Lower lobe of right lung (tissue), 2 donors: ENCODE measurements around the gene VASH1. TPM values are rescaled to one million over a fixed set of nuclear protein-coding genes. Genes with fewer than 3 reads are reported as not detected.
A peak's percentile ranks its signal among the peaks of the same experiment; 100 is the strongest.
"Not testable (repeated sequence)": the region's sequence is repeated elsewhere in the genome, so short reads cannot be mapped to it uniquely, and the experiment has no call there.

Experiments used
- ATAC-seq, 2 donors: fragments of 200-7000 bp; cut with Tn5 transposase; one replicate each; pipeline ENCODE4 v1.9.1; 2020 to 2022; ENCODE audit warnings: mild to moderate bottlenecking in 2 of 2, moderate library complexity in 2 of 2
- DNase-seq: peaks from one replicate; pipeline ENCODE4 v3.0.0-alpha.2; 2020
- H3K27ac ChIP-seq: fragments of 200-600 bp; one replicate; pipeline ENCODE4 v1.8.0; 2022
- H3K27me3 ChIP-seq: fragments of 200-600 bp; one replicate; pipeline ENCODE4 v1.8.0; 2022; ENCODE audit warnings: low read depth
- H3K36me3 ChIP-seq: fragments of 200-600 bp; one replicate; pipeline ENCODE4 v1.8.0; 2022; ENCODE audit warnings: mild to moderate bottlenecking
- H3K4me1 ChIP-seq: fragments of 200-600 bp; one replicate; pipeline ENCODE4 v1.8.0; 2022
- H3K4me3 ChIP-seq: fragments of 200-600 bp; one replicate; pipeline ENCODE4 v1.8.0; 2022; ENCODE audit warnings: mild to moderate bottlenecking
- H3K9me3 ChIP-seq: fragments of 200-600 bp; one replicate; pipeline ENCODE4 v1.8.0; 2022
- intact Hi-C: fragments of 100-400 bp; cut with DNase I; formaldehyde crosslinking; loops from one replicate; pipeline ENCODE4 v1.11.0; 2022
- total RNA-seq: library from RNA; stranded (reverse); fragmentation: NEBNext Ultra II Directional; extraction: Animal tissue kit (Norgen Biotek cat#: 25700); gene quantifications from one replicate; pipeline ENCODE4 v1.2.1, GENCODE V29; 2021
- TF ChIP-seq, protein P1 (sequence below): fragments of 200-600 bp; IDR thresholded peaks from one replicate; pipeline ENCODE4 v1.8.0; 2022; ENCODE audit warnings: antibody characterized with exemption, mild to moderate bottlenecking
- donor health status: DM: no; HTN: yes; CAD: no; lungs with severe emphysema.

The VASH1 gene
- total RNA-seq, 1 donor from 2014 or later, result 51.7 TPM

DNA sequence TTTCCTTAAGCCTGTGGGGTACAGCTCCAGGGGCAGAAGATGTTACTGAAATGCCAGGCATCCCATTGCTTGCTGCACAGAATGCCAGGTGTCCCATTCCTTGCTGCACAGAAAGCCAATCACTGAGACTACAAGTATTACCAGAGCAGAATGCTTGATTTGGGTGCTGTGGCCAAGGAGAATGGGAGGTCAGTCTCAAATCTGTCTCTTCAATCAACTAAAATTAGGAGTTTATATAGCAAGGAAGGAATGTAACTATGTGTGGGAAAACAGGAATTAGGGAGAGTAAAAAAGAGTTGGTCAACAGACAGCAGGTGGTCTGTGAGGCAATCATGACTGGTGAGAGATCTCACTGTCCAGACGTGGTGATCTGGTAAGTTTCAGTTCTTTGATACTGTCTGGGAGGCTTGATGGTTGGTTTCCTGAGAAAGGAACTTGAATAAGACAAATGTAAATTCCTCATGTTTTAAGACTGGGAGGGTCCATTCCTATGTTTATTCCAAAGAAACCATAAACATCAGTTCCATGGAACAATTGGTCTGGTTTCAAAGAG lies 31.2 kb upstream of the VASH1 start:
- Histone ChIP-seq H3K36me3 (no peaks in the 10 kb centered on the region), H3K27ac (no peak overlapping the region), H3K4me1 (peaks cover 25% of the 10 kb centered on the region), H3K27me3 (no peaks in the 10 kb centered on the region), H3K4me3 (no peak overlapping the region), H3K9me3 (no peaks in the 10 kb centered on the region)
- intact Hi-C loops, result no loop called here
- TF ChIP-seq, protein P1, sequence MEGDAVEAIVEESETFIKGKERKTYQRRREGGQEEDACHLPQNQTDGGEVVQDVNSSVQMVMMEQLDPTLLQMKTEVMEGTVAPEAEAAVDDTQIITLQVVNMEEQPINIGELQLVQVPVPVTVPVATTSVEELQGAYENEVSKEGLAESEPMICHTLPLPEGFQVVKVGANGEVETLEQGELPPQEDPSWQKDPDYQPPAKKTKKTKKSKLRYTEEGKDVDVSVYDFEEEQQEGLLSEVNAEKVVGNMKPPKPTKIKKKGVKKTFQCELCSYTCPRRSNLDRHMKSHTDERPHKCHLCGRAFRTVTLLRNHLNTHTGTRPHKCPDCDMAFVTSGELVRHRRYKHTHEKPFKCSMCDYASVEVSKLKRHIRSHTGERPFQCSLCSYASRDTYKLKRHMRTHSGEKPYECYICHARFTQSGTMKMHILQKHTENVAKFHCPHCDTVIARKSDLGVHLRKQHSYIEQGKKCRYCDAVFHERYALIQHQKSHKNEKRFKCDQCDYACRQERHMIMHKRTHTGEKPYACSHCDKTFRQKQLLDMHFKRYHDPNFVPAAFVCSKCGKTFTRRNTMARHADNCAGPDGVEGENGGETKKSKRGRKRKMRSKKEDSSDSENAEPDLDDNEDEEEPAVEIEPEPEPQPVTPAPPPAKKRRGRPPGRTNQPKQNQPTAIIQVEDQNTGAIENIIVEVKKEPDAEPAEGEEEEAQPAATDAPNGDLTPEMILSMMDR, result no peak
- ATAC-seq (peak; percentile 41 to 46), DNase-seq (no peak)

DNA sequence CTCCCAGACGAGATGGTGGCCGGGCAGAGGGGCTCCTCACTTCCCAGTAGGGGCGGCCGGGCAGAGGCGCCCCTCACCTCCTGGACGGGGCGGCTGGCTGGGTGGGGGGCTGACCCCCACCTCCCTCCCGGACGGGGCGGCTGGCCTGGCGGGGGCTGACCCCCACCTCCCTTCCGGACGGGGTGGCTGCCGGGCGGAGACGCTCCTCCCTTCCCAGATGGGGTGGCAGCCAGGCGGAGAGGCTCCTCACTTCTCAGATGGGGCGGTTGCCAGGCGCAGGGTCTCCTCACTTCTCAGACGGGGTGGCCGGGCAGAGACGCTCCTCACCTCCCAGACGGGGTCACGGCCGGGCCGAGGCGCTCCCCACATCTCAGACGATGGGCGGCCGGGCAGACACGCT lies 26.8 kb upstream of the VASH1 start:
- DNase-seq, H3K27ac ChIP-seq, intact Hi-C loops, H3K36me3 ChIP-seq, H3K9me3 ChIP-seq, H3K4me1 ChIP-seq, ATAC-seq, H3K4me3 ChIP-seq, H3K27me3 ChIP-seq: not testable (repeated sequence)

DNA sequence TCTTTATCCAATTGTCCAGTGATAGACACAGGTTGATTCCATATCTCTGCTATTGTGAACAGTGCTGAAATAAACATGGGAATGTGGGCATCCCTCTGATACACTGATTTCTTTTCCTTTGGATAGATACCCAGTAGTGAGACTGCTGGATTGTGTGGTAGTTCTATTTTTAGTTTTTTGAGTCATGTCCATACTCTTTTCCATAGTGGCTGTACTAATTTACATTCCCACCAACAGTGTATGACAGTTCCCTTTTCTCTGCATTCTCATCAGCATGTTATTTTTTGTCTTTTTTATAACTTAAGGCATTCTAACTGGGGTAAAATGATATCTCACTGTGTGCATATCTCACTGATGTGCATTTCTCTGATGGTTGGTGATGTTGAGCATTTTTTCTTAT lies 24.8 kb upstream of the VASH1 start:
- ATAC-seq, result no peak
- intact Hi-C loops, result no loop called here
- Histone ChIP-seq H3K36me3 (no peaks in the 10 kb centered on the region), H3K27ac (no peak overlapping the region), H3K27me3 (no peaks in the 10 kb centered on the region), H3K9me3 (no peaks in the 10 kb centered on the region), H3K4me3 (no peak overlapping the region), H3K4me1 (no peaks in the 10 kb centered on the region)
- TF ChIP-seq, protein P1, result no peak
- DNase-seq, result no peak

DNA sequence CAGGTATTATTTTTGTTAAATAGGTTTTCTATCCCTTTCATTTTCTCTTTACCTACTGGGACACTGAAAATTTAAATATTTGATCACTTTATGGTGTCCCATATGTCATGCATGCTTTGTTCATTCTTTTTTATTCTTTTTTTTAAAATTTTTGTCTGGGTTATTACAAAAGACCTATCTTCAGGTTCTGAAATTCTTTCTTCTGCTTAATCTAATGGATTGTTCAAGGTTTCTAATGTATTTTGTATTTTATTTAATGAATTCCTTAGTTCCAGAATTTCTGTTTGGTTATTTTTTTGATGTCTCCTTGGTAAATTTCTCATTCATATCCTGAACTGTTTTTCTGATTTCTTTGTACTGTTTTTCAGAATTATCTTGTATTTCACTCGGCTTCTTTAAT lies 20.2 kb upstream of the VASH1 start:
- H3K27ac ChIP-seq, result no peak overlapping the region
- TF ChIP-seq, protein P1, result no peak
- no peaks in the 10 kb centered on the region for H3K4me1 ChIP-seq
- no peak for DNase-seq
- H3K9me3 ChIP-seq, result no peaks in the 10 kb centered on the region
- H3K36me3 ChIP-seq, result no peaks in the 10 kb centered on the region
- no peaks in the 10 kb centered on the region for H3K27me3 ChIP-seq
- intact Hi-C loops, result no loop called here
- H3K4me3 ChIP-seq, result no peak overlapping the region
- ATAC-seq, result no peak

DNA sequence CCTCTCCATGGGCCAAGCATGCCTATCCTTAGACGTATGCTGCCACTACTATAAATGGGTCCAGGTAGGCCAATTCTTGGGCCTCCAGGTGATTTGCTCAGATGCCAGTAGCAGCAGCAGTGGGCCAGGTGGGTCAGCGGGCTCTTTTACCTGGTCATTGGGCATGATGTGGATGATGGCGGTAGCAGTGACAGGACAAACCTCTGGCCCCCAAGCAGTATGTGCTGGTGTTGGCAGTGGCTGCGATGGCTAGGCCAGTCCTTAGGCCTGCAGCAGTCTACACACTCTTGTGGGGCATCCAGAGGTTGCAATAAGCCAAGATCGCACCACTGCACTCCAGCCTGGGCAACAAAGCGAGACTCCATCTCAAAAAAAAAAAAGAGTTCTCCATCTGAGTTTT lies 19.1 kb upstream of the VASH1 start:
- Histone ChIP-seq H3K9me3 (no peaks in the 10 kb centered on the region), H3K4me3 (no peak overlapping the region), H3K27ac (no peak overlapping the region), H3K36me3 (no peaks in the 10 kb centered on the region), H3K4me1 (no peaks in the 10 kb centered on the region), H3K27me3 (no peaks in the 10 kb centered on the region)
- TF ChIP-seq, protein P1, result no peak
- intact Hi-C loops, result no loop called here
- no peak for ATAC-seq
- DNase-seq, result no peak

DNA sequence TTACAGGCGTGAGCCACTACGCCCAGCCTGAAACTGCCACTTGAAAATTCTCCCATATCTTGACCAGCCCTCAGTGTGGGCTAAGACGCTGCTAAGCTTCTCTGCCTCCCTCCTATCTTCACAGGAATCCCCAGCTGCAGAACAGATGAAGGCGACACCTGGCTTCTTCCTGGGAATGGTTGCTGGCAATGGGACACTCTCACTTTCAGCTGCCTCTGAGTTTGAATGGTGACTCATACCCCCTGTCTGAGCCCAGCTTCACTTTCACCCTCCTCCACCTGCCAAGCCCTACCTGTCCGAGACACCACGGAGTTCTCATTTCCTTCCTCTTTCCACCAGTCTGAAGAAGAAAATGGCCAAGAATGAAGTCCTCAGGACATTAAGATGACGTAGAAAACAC lies 18.3 kb upstream of the VASH1 start:
- Histone ChIP-seq H3K4me3 (no peak overlapping the region), H3K4me1 (no peaks in the 10 kb centered on the region), H3K27ac (no peak overlapping the region), H3K36me3 (no peaks in the 10 kb centered on the region), H3K27me3 (no peaks in the 10 kb centered on the region), H3K9me3 (no peaks in the 10 kb centered on the region)
- DNase-seq (no peak), ATAC-seq (peak; percentile 48 to 49)
- TF ChIP-seq, protein P1, result no peak
- intact Hi-C loops, result no loop called here
